Measurements from ENCODE around the gene GRIK4.

- no peak for TF ChIP-seq GATA2 (IDR thresholded peaks at IDR 0.05; ENCODE audit: low read depth, low read length)
- TF ChIP-seq GATA3 (IDR thresholded peaks at IDR 0.05; ENCODE audit: low read depth, low read length), result no peak
Observed at GRCh38 chr11:120720760-120721159, 209.2 kb downstream of the GRIK4 start.
